HEK293T (cell line): ENCODE measurements around the gene TAF11L4.
"Not testable (repeated sequence)": the region's sequence is repeated elsewhere in the genome, so short reads cannot be mapped to it uniquely, and the experiment has no call there.

Experiments used
- BHLHE40 ChIP-seq: fragments of 450-650 bp; IDR thresholded peaks from 2 replicates; pipeline ENCODE4 v1.6.1; 2016; ENCODE audit warnings: mild to moderate bottlenecking, moderate library complexity, borderline replicate concordance
- FOXK2 ChIP-seq: fragments of 450-650 bp; IDR thresholded peaks from 2 replicates; pipeline ENCODE4 v1.6.1; 2016; ENCODE audit warnings: mild to moderate bottlenecking
- SP1 ChIP-seq: fragments of 450-650 bp; IDR thresholded peaks from 2 replicates; pipeline ENCODE4 v1.6.1; 2017
- SUZ12 ChIP-seq: fragments of 450-650 bp; IDR thresholded peaks from 2 replicates; pipeline ENCODE4 v1.6.1; 2016; ENCODE audit warnings: mild to moderate bottlenecking
- TARDBP ChIP-seq: fragments of 450-650 bp; IDR thresholded peaks from 2 replicates; pipeline ENCODE4 v1.6.1; 2016
- ZNF384 ChIP-seq: fragments of 450-650 bp; IDR thresholded peaks from 2 replicates; pipeline ENCODE4 v1.6.1; 2016

DNA sequence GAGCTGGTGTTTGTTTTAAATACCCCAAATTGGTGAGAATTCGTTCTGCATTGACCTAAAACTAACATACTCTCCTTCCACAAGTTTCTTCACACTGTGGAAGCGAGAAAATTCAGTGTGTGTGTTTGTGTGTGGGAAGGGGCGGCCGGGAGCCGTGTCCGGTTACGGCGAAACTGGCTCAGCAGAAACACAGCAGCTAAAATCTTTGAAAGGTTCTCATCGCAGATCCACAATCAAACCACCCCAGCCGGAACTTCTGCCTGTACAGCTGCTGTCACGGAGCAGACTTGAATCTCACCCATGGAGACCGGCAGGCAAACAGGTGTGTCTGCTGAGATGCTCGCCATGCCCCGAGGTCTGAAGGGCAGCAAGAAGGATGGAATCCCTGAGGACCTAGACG is at the start of gene TAF11L4:
- TF ChIP-seq SP1, SUZ12, BHLHE40, FOXK2, ZNF384, TARDBP: not testable (repeated sequence)
